Neural progenitor cell (in vitro differentiated cells): ENCODE measurements around the gene PROB1. TPM values are rescaled to one million over a fixed set of nuclear protein-coding genes. Genes with fewer than 3 reads are reported as not detected.

Source experiments
- DNase-seq: peaks from one replicate; pipeline ENCODE4 v3.0.0-alpha.2; 2016; ENCODE audit warnings: low spot score
- H2AFZ ChIP-seq: fragments of 200-600 bp; sonication (generic); replicated peaks from 2 replicates; pipeline ENCODE4 v1.6.1; 2016; ENCODE audit warnings: antibody characterized with exemption
- H3F3A ChIP-seq: fragments of 200-600 bp; sonication (generic); 2 replicates; pipeline ENCODE4 v1.6.1; 2016; ENCODE audit warnings: antibody characterized with exemption, low read depth
- H3K27ac ChIP-seq: fragments of 200-600 bp; sonication (generic); 2 replicates; pipeline ENCODE4 v1.5.1; 2016; ENCODE audit warnings: mild to moderate bottlenecking
- H3K27me3 ChIP-seq: fragments of 200-600 bp; sonication (generic); 2 replicates; pipeline ENCODE4 v1.6.1; 2016; ENCODE audit warnings: mild to moderate bottlenecking, moderate library complexity
- H3K36me3 ChIP-seq: fragments of 200-600 bp; sonication (generic); 2 replicates; pipeline ENCODE4 v1.5.1; 2016
- H3K4me1 ChIP-seq: fragments of 200-600 bp; sonication (generic); 2 replicates; pipeline ENCODE4 v1.6.1; 2016; ENCODE audit warnings: mixed run types
- H3K4me2 ChIP-seq: fragments of 200-600 bp; sonication (generic); 2 replicates; pipeline ENCODE4 v1.6.1; 2016
- H3K4me3 ChIP-seq: fragments of 200-600 bp; sonication (generic); 2 replicates; pipeline ENCODE4 v1.5.1; 2016
- H3K79me2 ChIP-seq: fragments of 200-600 bp; sonication (generic); 2 replicates; pipeline ENCODE4 v1.6.1; 2016; ENCODE audit warnings: low read depth
- H3K9ac ChIP-seq: fragments of 200-600 bp; sonication (generic); 2 replicates; pipeline ENCODE4 v1.6.1; 2016
- H3K9me3 ChIP-seq: fragments of 200-600 bp; sonication (generic); 2 replicates; pipeline ENCODE4 v1.5.1; 2016; ENCODE audit warnings: low read depth
- H4K20me1 ChIP-seq: fragments of 200-600 bp; sonication (generic); 2 replicates; pipeline ENCODE4 v1.6.1; 2016; ENCODE audit warnings: low read depth
- H3K27ac Mint-ChIP-seq: 3 replicates; pipeline ENCODE4 v1.8.0; 2021; ENCODE audit warnings: mixed read lengths
- H3K27me3 Mint-ChIP-seq: 2 replicates; pipeline ENCODE4 v1.8.0; 2022; ENCODE audit warnings: low read depth, mild to moderate bottlenecking, inconsistent platforms, moderate library complexity, mixed read lengths; ENCODE audit not compliant: insufficient read depth
- H3K36me3 Mint-ChIP-seq: 3 replicates; pipeline ENCODE4 v1.8.0; 2021; ENCODE audit warnings: mixed read lengths
- H3K4me1 Mint-ChIP-seq: 3 replicates; pipeline ENCODE4 v1.8.0; 2021; ENCODE audit warnings: mixed read lengths
- H3K4me3 Mint-ChIP-seq: 3 replicates; pipeline ENCODE4 v1.8.0; 2021; ENCODE audit warnings: mild to moderate bottlenecking, moderate library complexity, mixed read lengths
- H3K9me3 Mint-ChIP-seq: 3 replicates; pipeline ENCODE4 v1.8.0; 2020; ENCODE audit warnings: mixed read lengths
- CTCF ChIP-seq: fragments of 200-600 bp; sonication (generic); IDR thresholded peaks from 2 replicates; pipeline ENCODE4 v1.5.1; 2017; ENCODE audit warnings: antibody characterized with exemption, mild to moderate bottlenecking
- EZH2 ChIP-seq: fragments of 200-600 bp; sonication (generic); IDR thresholded peaks from 2 replicates; pipeline ENCODE4 v1.6.1; 2017; ENCODE audit warnings: antibody characterized with exemption, mild to moderate bottlenecking, moderate library complexity
- EZH2phosphoT487 ChIP-seq: fragments of 200-600 bp; sonication (generic); IDR thresholded peaks from 2 replicates; pipeline ENCODE4 v1.6.1; 2017; ENCODE audit warnings: antibody characterized with exemption
- total RNA-seq: library from RNA; depleted of rRNA; stranded (reverse); fragments of >200 nt; gene quantifications from 2 replicates; pipeline ENCODE4 v1.2.3, GENCODE V29; 2015; ENCODE audit warnings: low replicate concordance

The PROB1 gene
- total RNA-seq, 1 donor from 2014 or later = 0.67 TPM

- Histone ChIP-seq H3K27me3 (no peaks in the 10 kb centered on the region), H3K9me3 (no peaks in the 10 kb centered on the region), H4K20me1 (no peaks in the 10 kb centered on the region), H3K4me2 (no peak overlapping the region), H3K36me3 (no peaks in the 10 kb centered on the region), H3K79me2 (no peaks in the 10 kb centered on the region), H3F3A (peaks cover 19% of the 10 kb centered on the region), H3K4me1 (peaks cover 9% of the 10 kb centered on the region), H2AFZ (no peak overlapping the region), H3K4me3 (no peak overlapping the region), H3K9ac (no peak overlapping the region), H3K27ac (no peak overlapping the region)
- TF ChIP-seq CTCF (no peak), EZH2 (no peak), EZH2phosphoT487 (no peak)
- Mint-ChIP-seq H3K36me3 (peaks cover 10% of the 10 kb centered on the region), H3K4me1 (peaks cover 7% of the 10 kb centered on the region), H3K9me3 (no peaks in the 10 kb centered on the region), H3K4me3 (no peak overlapping the region), H3K27me3 (no peaks in the 10 kb centered on the region), H3K27ac (no peak overlapping the region)
- no peak for DNase-seq
Measured at GRCh38 chr5:139413963-139414362, 19.1 kb upstream of the PROB1 start.

- TF ChIP-seq CTCF (no peak), EZH2 (no peak), EZH2phosphoT487 (no peak)
- Histone ChIP-seq H3K27me3 (no peaks in the 10 kb centered on the region), H3K79me2 (no peaks in the 10 kb centered on the region), H3K27ac (no peak overlapping the region), H2AFZ (no peak overlapping the region), H3K9me3 (no peaks in the 10 kb centered on the region), H3K9ac (no peak overlapping the region), H4K20me1 (no peaks in the 10 kb centered on the region), H3F3A (peaks cover 11% of the 10 kb centered on the region), H3K4me3 (no peak overlapping the region), H3K4me1 (peaks cover under 1% of the 10 kb centered on the region), H3K36me3 (no peaks in the 10 kb centered on the region), H3K4me2 (no peak overlapping the region)
- Mint-ChIP-seq H3K27me3 (no peaks in the 10 kb centered on the region), H3K4me1 (no peaks in the 10 kb centered on the region), H3K9me3 (no peaks in the 10 kb centered on the region), H3K4me3 (no peak overlapping the region), H3K36me3 (peaks cover 7% of the 10 kb centered on the region), H3K27ac (no peak overlapping the region)
- no peak for DNase-seq
Measured at GRCh38 chr5:139413153-139413552, 18.2 kb upstream of the PROB1 start.

- H2AFZ ChIP-seq = no peak overlapping the region
- no peaks in the 10 kb centered on the region for H3K9me3 Mint-ChIP-seq
- H4K20me1 ChIP-seq = no peaks in the 10 kb centered on the region
- no peaks in the 10 kb centered on the region for H3K9me3 ChIP-seq
- no peak overlapping the region for H3K27ac ChIP-seq
- no peaks in the 10 kb centered on the region for H3K36me3 ChIP-seq
- TF ChIP-seq EZH2phosphoT487 = no peak
- no peak for TF ChIP-seq EZH2
- TF ChIP-seq CTCF = no peak
- no peaks in the 10 kb centered on the region for H3K4me1 ChIP-seq
- no peak overlapping the region for H3K4me3 Mint-ChIP-seq
- peak overlapping the region; percentile 32 for H3K9ac ChIP-seq
- no peak for DNase-seq
- H3K4me2 ChIP-seq = no peak overlapping the region
- no peaks in the 10 kb centered on the region for H3K27me3 ChIP-seq
- H3K27ac Mint-ChIP-seq = no peak overlapping the region
- H3F3A ChIP-seq = peaks cover 7% of the 10 kb centered on the region
- H3K27me3 Mint-ChIP-seq = no peaks in the 10 kb centered on the region
- H3K79me2 ChIP-seq = no peaks in the 10 kb centered on the region
- no peaks in the 10 kb centered on the region for H3K4me1 Mint-ChIP-seq
- H3K36me3 Mint-ChIP-seq = peaks cover 7% of the 10 kb centered on the region
- H3K4me3 ChIP-seq = no peak overlapping the region
Measured at GRCh38 chr5:139410993-139411828, 16.3 kb upstream of the PROB1 start.
